Measurements from ENCODE around the gene PRKAG2.
"Not testable (repeated sequence)": the region's sequence is repeated elsewhere in the genome, so short reads cannot be mapped to it uniquely, and the experiment has no call there.

Gene PRKAG2

DNA sequence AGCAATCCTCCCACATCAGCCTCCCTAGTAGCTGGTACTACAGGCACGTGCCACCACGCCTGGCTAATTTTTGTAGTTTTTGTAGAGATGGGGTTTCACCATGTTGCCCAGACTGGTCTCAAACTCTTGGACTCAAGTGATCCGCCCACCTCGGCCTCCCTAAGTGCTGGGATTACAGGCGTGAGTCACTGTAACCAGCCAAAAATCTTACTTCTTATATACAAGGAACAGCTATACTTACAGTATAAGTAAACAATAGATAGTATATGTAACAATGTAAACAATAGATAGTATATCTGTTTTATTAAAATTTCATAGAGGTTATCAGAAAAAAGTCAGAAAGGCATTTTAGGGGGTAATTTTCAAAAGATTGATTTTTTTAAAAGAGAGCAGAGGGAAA is 128.9 kb downstream of the PRKAG2 start:
- DNase-seq (ENCODE audit: low spot score) = not testable (repeated sequence)

- DNase-seq (ENCODE audit: low spot score) = no peak
Measured at GRCh38 chr7:151745706-151746105, 131.2 kb downstream of the PRKAG2 start.

GRCh38 chr7:151744656-151745638 is 132.0 kb downstream of the PRKAG2 start:
- no peak for DNase-seq (ENCODE audit: low spot score)

- DNase-seq (ENCODE audit: low spot score) = no peak
Measured at GRCh38 chr7:151744051-151744580, 132.8 kb downstream of the PRKAG2 start.

DNA sequence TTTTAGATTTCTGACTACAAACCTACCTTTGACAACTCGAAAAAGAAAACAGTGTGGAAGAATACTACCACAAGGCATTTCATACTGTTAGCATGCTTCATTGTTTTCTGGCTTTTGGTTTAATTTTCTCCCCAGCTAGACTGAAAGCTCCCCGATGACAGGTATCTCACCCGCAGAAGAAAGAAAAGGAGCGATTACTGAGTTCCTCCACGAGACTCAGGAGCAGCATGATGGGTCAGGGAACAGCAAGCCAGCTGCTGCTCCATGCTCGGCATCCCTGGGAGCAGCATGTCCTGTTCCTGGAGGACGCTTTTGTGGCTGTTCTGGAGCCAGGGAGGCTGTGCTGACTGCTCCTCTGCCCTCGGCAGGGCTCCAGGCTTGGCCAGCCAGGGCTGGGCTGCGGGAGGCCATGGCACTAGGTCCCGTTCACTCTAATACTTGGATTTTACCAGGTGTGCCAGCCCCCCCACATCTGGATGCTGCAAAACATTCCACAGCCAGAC is 133.4 kb downstream of the PRKAG2 start:
- no peak for DNase-seq (ENCODE audit: low spot score)

DNA sequence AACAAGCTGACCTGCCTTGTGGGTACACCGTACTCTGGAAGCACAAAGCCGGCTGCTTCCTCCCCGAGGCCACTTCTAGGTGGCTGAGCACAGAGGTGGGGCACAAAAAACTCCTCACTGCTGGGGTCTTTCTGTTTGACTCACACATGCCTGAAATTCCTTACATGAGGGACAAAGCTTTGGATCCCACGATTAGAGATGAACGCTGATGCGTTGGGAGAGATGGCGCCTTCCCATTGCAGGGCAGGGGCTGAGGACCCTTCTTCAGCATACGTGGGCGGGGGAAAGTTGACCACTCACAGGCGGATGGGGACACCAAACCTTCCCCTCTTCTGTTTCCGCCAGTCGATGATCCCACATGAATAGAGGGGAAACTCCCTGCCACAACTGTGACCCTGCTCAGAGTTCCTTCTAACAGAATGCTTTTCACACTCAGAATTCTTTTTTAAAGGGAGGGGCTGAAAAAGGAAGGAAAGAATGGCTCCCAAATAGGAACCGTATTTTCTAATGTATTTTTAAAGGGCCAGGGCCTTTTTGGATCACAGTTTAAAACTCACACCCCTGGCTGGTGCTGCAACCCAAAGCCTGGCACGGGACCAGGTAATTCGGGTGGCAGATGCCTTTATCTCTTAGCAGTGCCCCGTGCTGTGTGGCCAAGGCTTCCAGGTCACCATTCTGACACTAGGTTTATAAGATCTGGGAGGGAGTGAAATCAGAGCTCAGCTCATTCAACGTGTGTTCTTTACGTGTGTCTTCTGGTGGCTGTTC is 134.0 kb downstream of the PRKAG2 start:
- no peak for DNase-seq (ENCODE audit: low spot score)

DNA sequence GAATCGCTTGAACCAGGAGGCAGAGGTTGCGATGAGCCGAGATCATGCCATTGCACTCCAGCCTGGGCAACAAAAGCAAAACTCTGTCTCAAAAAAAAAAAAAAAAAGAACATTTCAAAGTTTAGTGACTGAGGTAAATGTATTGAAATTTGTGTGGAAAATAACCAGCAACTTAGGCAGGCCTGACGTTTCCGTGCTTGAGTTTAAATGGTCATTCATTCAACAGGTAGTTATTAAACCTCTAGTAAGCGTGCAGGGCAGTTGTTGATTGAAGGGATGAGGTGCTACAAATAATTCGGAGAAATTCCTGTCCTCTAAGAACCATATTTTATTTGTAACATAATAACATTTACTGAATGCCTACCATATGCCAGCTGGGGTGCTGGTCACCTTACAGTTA is 135.3 kb downstream of the PRKAG2 start:
- DNase-seq (ENCODE audit: low spot score) = no peak

GRCh38 chr7:151740081-151740851 is 136.6 kb downstream of the PRKAG2 start:
- peak; percentile 25 for DNase-seq (ENCODE audit: low spot score)

- no peak for DNase-seq (ENCODE audit: low spot score)
Measured at GRCh38 chr7:151738925-151739324, 138.0 kb downstream of the PRKAG2 start.

GRCh38 chr7:151736403-151736909 is 140.5 kb downstream of the PRKAG2 start:
- peak; percentile 80 for DNase-seq (ENCODE audit: low spot score)

DNA sequence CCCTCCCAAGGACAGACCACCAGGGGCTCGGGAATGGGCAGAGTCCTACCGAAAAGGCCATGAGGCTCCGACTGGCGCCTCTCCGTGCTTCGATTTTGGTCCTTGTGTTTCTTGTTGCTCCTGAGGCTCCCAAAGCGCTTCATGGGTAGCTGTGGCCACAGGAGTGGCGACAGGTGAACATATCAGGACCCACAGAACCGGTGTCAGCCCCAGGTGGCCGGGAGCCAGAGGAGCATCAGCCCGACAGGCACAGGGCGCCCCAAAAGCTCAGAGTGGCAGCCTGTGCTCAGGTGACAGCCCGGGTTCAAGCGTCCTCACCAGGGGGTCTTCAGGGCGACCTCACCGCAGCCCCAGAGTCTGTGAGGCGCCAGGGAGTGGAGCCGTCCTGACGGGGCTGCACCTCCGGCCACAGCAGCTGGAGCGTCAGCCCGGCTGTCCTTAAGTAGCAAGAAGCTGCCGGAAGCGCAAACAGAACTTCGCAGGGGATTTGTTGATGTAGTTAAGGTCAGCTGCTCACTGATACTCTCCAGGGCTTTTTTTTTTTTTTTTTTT is 141.0 kb downstream of the PRKAG2 start:
- no peak for DNase-seq (ENCODE audit: low spot score)

DNA sequence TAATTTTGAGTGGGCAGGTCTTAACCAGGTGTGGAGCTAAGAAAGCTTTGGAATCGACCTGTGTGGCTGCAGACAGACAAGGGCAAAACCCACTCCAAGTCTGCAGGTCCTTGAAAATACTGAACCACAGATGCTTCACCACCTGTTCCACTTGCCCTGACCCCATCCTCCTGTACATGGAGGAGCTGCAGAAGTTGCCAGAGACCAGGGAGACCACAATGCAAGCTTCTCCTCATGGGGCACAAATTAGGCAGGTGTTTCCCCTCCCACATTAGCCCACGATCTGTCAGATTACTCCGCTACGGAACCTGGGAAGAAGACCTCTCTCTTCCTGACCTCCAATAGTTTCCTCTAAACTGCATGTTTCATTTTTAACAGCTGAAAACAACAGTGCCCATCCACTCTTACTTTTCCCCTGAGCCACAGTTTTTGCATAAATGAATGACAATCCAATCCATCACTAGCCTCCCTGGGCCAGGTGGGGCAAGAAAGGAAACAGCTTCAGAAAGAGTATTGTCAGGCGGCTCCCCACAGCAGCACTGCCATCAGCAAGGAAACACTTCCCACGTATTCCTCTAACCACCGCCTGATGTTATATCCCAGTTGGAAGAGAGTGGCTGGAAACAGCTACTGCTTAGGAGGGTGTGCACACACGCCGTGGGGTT is 141.6 kb downstream of the PRKAG2 start:
- DNase-seq (ENCODE audit: low spot score) = no peak

DNA sequence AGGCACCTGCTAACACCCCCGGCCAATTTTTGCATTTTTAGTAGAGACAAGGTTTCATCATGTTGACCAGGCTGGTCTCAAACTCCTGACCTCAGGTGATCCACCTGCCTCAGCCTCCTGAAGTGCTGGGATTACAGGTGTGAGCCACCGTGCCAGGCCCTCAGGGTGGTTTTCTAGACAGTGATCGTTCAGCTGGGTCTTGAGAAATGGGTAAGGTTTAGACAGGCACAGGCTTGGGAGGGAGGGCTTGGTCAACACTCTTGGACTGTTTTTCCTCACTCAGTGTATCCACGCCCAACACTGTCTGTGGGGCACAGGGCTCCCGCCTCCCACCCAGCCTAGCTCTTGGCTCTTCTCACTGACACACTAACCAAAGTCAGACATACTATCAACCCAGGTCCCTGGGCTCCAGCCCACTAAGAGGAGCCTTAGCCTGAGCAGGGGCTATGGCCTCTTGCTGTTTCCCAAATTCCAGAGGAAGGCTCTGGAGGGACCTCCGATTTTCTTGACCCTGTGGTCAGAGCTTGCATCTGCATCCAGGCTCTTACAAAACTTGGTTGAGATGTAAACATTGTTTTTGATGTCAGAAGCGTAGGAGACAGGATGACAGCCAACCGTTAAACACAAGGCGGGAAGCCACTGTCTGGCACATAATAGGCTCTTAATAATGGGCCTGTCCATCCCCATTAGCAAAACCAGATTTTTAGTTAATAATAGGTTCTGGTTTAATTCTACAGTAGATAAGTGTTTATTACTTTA is 143.9 kb downstream of the PRKAG2 start:
- no peak for DNase-seq (ENCODE audit: low spot score)

DNA sequence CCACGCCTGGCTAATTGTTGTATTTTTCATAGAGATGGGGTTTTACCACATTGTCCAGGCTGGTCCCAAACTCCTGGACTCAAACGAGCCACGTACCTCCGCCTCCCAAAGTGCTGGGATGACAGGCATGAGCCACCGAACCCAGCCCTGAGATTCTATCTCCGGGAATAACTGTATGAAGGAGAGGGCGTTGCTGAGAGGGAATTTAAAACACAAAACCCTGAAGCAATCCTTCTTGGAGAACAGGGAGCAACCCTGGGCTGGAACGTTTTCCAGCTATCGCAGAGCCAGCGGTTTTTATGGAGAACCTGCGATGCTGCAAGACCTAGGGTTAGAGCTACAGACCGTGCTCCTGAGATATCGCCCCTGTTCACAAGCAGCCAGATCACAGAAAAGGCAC is 144.6 kb downstream of the PRKAG2 start:
- no peak for DNase-seq (ENCODE audit: low spot score)

DNA sequence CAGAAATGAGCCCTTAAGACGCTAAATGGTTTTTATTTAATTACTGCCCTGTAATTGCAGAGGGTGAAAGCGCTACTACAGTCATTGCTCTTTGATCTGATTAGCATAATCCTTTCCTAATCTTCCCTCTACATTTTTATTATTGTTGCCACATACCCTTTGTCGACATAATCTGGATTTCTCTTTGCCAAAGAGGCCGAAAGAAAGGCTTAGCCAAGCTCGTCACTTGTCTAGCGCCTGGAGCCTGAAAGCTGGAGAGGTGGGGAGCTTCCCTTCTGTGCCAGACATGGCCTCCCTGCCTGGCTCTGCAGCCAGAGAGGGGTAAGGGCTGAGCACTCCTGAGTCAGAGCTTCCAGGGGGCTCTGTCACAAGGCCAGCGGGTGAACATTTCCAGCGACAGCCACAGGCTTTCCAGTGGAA is 145.9 kb downstream of the PRKAG2 start:
- DNase-seq (ENCODE audit: low spot score) = peak; percentile 62

- no peak for DNase-seq (ENCODE audit: low spot score)
Measured at GRCh38 chr7:151730591-151730990, 146.3 kb downstream of the PRKAG2 start.

DNA sequence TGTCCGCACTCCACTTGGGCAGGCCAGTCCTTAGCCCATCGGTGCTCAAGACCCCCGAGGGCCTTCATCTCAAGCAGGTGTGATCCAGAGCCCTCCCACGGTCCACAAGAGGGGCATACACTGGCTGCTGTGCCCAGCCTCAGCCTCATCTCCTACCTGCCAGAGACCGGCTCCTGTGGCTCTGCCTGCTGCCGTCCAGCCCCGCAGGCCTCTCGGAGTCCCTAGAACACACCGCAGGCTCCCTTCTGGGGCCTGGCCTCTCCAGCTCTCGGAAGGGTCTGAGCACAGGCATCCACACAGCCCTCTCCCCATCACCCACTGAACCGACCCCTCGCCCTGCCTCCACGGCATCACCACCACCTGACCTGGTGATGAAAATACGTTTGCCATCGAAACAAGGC is 147.4 kb downstream of the PRKAG2 start:
- no peak for DNase-seq (ENCODE audit: low spot score)

DNA sequence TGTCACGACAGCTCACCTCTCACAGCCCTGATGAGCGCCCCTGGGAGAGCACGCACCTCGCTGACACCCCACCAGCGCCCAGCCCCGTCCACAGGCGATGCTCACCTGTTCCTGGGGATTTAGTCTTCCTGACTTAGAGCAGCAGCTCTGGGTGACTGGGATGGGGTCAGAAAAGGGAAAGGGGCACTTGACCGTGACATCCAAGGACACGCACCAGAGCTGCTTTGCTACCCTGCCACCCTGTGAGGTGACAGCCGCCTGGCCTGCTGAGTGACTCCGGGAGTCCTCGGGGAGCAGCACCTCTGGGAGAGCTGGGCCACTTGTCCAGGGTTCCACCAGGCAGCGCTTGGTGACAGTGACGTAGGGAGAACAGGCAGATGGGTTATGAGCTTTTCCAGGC is 148.2 kb downstream of the PRKAG2 start:
- DNase-seq (ENCODE audit: low spot score) = no peak

GRCh38 chr7:151728286-151728660 is 148.6 kb downstream of the PRKAG2 start:
- DNase-seq (ENCODE audit: low spot score) = no peak

All from SK-N-DZ (cell line).